ENCODE results near the gene APLP2.

GRCh38 chr11:130050257-130050656, 19.4 kb upstream of the APLP2 start:
- TF ChIP-seq CTCF (IDR thresholded peaks at IDR 0.05; ENCODE audit: low read depth, low read length) (no peak), POLR2A (IDR thresholded peaks at IDR 0.05; ENCODE audit: extremely low read depth, insufficient read length) (no peak)
